ENCODE measurements around the gene SMPD4. TPM values are rescaled to one million over a fixed set of nuclear protein-coding genes. Genes with fewer than 3 reads are reported as not detected.
"Not testable (repeated sequence)": the region's sequence is repeated elsewhere in the genome, so short reads cannot be mapped to it uniquely, and the experiment has no call there.

SMPD4 gene
- total RNA-seq, 8 experiments from 2014 or later: 20.1 to 57.6 (median 29.3) TPM

GRCh38 chr2:130153721-130154422 lies 27.5 kb downstream of the SMPD4 start:
- in situ Hi-C loops (cut with MboI; ENCODE audit: low pct_unique_long_range_greater_than_20kb in 2 of 9, low sequenced_read_pairs in 9 of 9, unreplicated experiment in 9 of 9): loop anchor here in 2 of 9 experiments (25.0 kb wide), 1 partner anchor 183 kb away; the partner anchor contains the start of gene IMP4 (in 2 of the 2)
- WGBS, 10 experiments: 95% methylated on average over 3 of the region's 23 CpGs; no CpG with 5 or more reads in 9 of the 10 experiments
- not testable (repeated sequence) for ATAC-seq (replicated peaks in 6 of 8)

GRCh38 chr2:130152816-130153595 lies 28.4 kb downstream of the SMPD4 start:
- no peak overlapping the region for H3K4me3 ChIP-seq
- WGBS, 10 experiments: 93% methylated on average over 9 of the region's 25 CpGs; no CpG with 5 or more reads in 9 of the 10 experiments
- H3K4me1 ChIP-seq (replicated peaks in 1 of 2): peaks cover 0 to 3% of the 10 kb centered on the region in 2 donors
- H3K27ac ChIP-seq: no peak overlapping the region
- in situ Hi-C loops (cut with MboI; ENCODE audit: low pct_unique_long_range_greater_than_20kb in 2 of 9, low sequenced_read_pairs in 9 of 9, unreplicated experiment in 9 of 9): loop anchor here in 2 of 9 experiments (25.0 kb wide), 1 partner anchor 184 kb away; the partner anchor contains the start of gene IMP4 (in 2 of the 2)
- no peak for ATAC-seq (replicated peaks in 6 of 8)

More at GRCh38 chr2:130153721-130154422, 27.5 kb downstream of the SMPD4 start:
- H3K4me1 ChIP-seq (replicated peaks in 1 of 2); H3K4me3 ChIP-seq; H3K27ac ChIP-seq: not testable (repeated sequence)

GRCh38 chr2:130152136-130152815 lies 29.1 kb downstream of the SMPD4 start:
- not testable (repeated sequence) for H3K4me3 ChIP-seq; ATAC-seq (replicated peaks in 6 of 8); H3K4me1 ChIP-seq (replicated peaks in 1 of 2); H3K27ac ChIP-seq
- in situ Hi-C loops (cut with MboI; ENCODE audit: low pct_unique_long_range_greater_than_20kb in 2 of 9, low sequenced_read_pairs in 9 of 9, unreplicated experiment in 9 of 9): loop anchor here in 2 of 9 experiments (25.0 kb wide), 1 partner anchor 185 kb away; the partner anchor contains the start of gene IMP4 (in 2 of the 2)
- WGBS, 10 experiments: 80 to 100% (median 100%) methylated on average over 1 to 4 of the region's 27 CpGs; no CpG with 5 or more reads in 7 of the 10 experiments

- in situ Hi-C loops (cut with MboI; ENCODE audit: low pct_unique_long_range_greater_than_20kb in 2 of 9, low sequenced_read_pairs in 9 of 9, unreplicated experiment in 9 of 9): loop anchor here in 2 of 9 experiments (25.0 kb wide), 1 partner anchor 186 kb away; the partner anchor contains the start of gene IMP4 (in 2 of the 2)
- not testable (repeated sequence) for H3K4me3 ChIP-seq; H3K4me1 ChIP-seq (replicated peaks in 1 of 2); H3K27ac ChIP-seq; ATAC-seq (replicated peaks in 6 of 8)
- WGBS, 10 experiments: no CpG with 5 or more reads among the region's 5 CpGs
These were observed 30.3 kb downstream of the SMPD4 start for GRCh38 chr2:130151145-130151512.

- WGBS, 10 experiments: 70 to 95% (median 91%) methylated on average over 1 to 5 of the region's 23 CpGs; no CpG with 5 or more reads in 5 of the 10 experiments
- in situ Hi-C loops (cut with MboI; ENCODE audit: low pct_unique_long_range_greater_than_20kb in 2 of 9, low sequenced_read_pairs in 9 of 9, unreplicated experiment in 9 of 9): loop anchor here in 2 of 9 experiments (25.0 kb wide), 1 partner anchor 187 kb away; the partner anchor contains the start of gene IMP4 (in 2 of the 2)
- ATAC-seq (replicated peaks in 6 of 8): no peak
These were observed 30.9 kb downstream of the SMPD4 start for GRCh38 chr2:130150181-130151144.

GRCh38 chr2:130148515-130148914 lies 32.9 kb downstream of the SMPD4 start:
- in situ Hi-C loops (cut with MboI; ENCODE audit: low pct_unique_long_range_greater_than_20kb in 2 of 9, low sequenced_read_pairs in 9 of 9, unreplicated experiment in 9 of 9); H3K4me3 ChIP-seq; ATAC-seq (replicated peaks in 6 of 8); H3K27ac ChIP-seq; H3K4me1 ChIP-seq (replicated peaks in 1 of 2): not testable (repeated sequence)
- 40 to 100% (median 80%) methylated on average over 1 of the region's 6 CpGs; no CpG with 5 or more reads in 7 of the 10 experiments for WGBS, 10 experiments

More at GRCh38 chr2:130150181-130151144, 30.9 kb downstream of the SMPD4 start:
- H3K27ac ChIP-seq: no peak overlapping the region
- peaks cover 0 to 6% of the 10 kb centered on the region in 2 donors for H3K4me1 ChIP-seq (replicated peaks in 1 of 2)
- no peak overlapping the region for H3K4me3 ChIP-seq

- peak within 1 kb of the TSS in 1 of 2 donors; percentile 37 for H3K27ac ChIP-seq
- peak; percentile 77 to 95 (median 92) for ATAC-seq (replicated peaks in 6 of 8)
- in situ Hi-C loops (cut with MboI; ENCODE audit: low pct_unique_long_range_greater_than_20kb in 2 of 9, low sequenced_read_pairs in 9 of 9, unreplicated experiment in 9 of 9); H3K4me1 ChIP-seq (replicated peaks in 1 of 2): not testable (repeated sequence)
- H3K4me3 ChIP-seq: peak within 1 kb of the TSS; percentile 32 to 48 (median 34)
- WGBS, 10 experiments: 10 to 50% (median 20%) methylated on average over 1 to 4 of the region's 30 CpGs; no CpG with 5 or more reads in 4 of the 10 experiments
These were observed 36.4 kb downstream of the SMPD4 start, which contains the start of gene CCDC74B for GRCh38 chr2:130145006-130145414. TSS of gene CCDC74B (minus strand) at chr2:130145112. CDS start at chr2:130144996, 116 bp downstream.

GRCh38 chr2:130143266-130144039 lies 37.9 kb downstream of the SMPD4 start:
- H3K4me1 ChIP-seq (replicated peaks in 1 of 2); in situ Hi-C loops (cut with MboI; ENCODE audit: low pct_unique_long_range_greater_than_20kb in 2 of 9, low sequenced_read_pairs in 9 of 9, unreplicated experiment in 9 of 9); ATAC-seq (replicated peaks in 6 of 8); H3K27ac ChIP-seq: not testable (repeated sequence)
- H3K4me3 ChIP-seq: peak overlapping the region in 4 of 5 donors; percentile 32 to 38 (median 34)
- 40 to 100% methylated on average over 1 of the region's 28 CpGs; no CpG with 5 or more reads in 8 of the 10 experiments for WGBS, 10 experiments

- H3K4me1 ChIP-seq (replicated peaks in 1 of 2); H3K27ac ChIP-seq; ATAC-seq (replicated peaks in 6 of 8); in situ Hi-C loops (cut with MboI; ENCODE audit: low pct_unique_long_range_greater_than_20kb in 2 of 9, low sequenced_read_pairs in 9 of 9, unreplicated experiment in 9 of 9); H3K4me3 ChIP-seq: not testable (repeated sequence)
- WGBS, 10 experiments: no CpG with 5 or more reads among the region's 13 CpGs
These were observed 38.8 kb downstream of the SMPD4 start for GRCh38 chr2:130142396-130143265.

- in situ Hi-C loops (cut with MboI; ENCODE audit: low pct_unique_long_range_greater_than_20kb in 2 of 9, low sequenced_read_pairs in 9 of 9, unreplicated experiment in 9 of 9); H3K27ac ChIP-seq; H3K4me1 ChIP-seq (replicated peaks in 1 of 2); H3K4me3 ChIP-seq; ATAC-seq (replicated peaks in 6 of 8): not testable (repeated sequence)
- WGBS, 10 experiments: no CpG with 5 or more reads among the region's 22 CpGs
These were observed 39.6 kb downstream of the SMPD4 start for GRCh38 chr2:130141645-130142370.

All from motor neuron (in vitro differentiated cells).